ENCODE results near the gene THAP6. TPM values are rescaled to one million over a fixed set of nuclear protein-coding genes. Genes with fewer than 3 reads are reported as not detected.
"Not testable (repeated sequence)": the region's sequence is repeated elsewhere in the genome, so short reads cannot be mapped to it uniquely, and the experiment has no call there.

The THAP6 gene
- total and polyA plus RNA-seq, 5 donors from 2014 or later: 15.7 to 29.1 (median 19.1) TPM

- Histone ChIP-seq H3K4me1 (ENCODE audit: control insufficient read depth, insufficient read depth, low read length, poor library complexity, severe bottlenecking) (peaks cover 70% of the 10 kb centered on the region), H3K9me3 (ENCODE audit: control insufficient read depth in 2 of 2, low read length in 2 of 2) (no peaks in the 10 kb centered on the region), H3K27ac (ENCODE audit: insufficient read depth, low read length, poor library complexity, severe bottlenecking) (peak overlapping the region; percentile 99), H3K4me3 (ENCODE audit: low read depth, low read length) (peak overlapping the region; percentile 100), H3K36me3 (ENCODE audit: control insufficient read depth, insufficient read depth, low read length) (peaks cover 7% of the 10 kb centered on the region), H3K27me3 (ENCODE audit: control insufficient read depth, insufficient read depth, low read length) (no peaks in the 10 kb centered on the region)
- H3K27ac Mint-ChIP-seq: no peak overlapping the region
- H3K4me3 Mint-ChIP-seq: no peak overlapping the region
- no peak for DNase-seq
- H3K27me3 Mint-ChIP-seq: no peaks in the 10 kb centered on the region
- no peaks in the 10 kb centered on the region for H3K9me3 Mint-ChIP-seq
- ATAC-seq (ENCODE audit: low read depth in 2 of 2): no peak
- H3K4me1 Mint-ChIP-seq: peaks cover 33 to 48% (median 40%) of the 10 kb centered on the region in 4 donors
- H3K36me3 Mint-ChIP-seq: peaks cover 9% of the 10 kb centered on the region
Measured at GRCh38 chr4:75511841-75512240, 2.4 kb upstream of the THAP6 start.

GRCh38 chr4:75512386-75513211, 1.7 kb upstream of the THAP6 start:
- Mint-ChIP-seq H3K9me3 (no peaks in the 10 kb centered on the region), H3K36me3 (peaks cover 7% of the 10 kb centered on the region), H3K27me3 (no peaks in the 10 kb centered on the region), H3K4me1 (peaks cover 27 to 52% (median 42%) of the 10 kb centered on the region in 4 donors), H3K4me3 (peak overlapping the region in 1 of 4 donors; percentile 97), H3K27ac (no peak overlapping the region)
- H3K27me3 ChIP-seq (ENCODE audit: control insufficient read depth, insufficient read depth, low read length): no peaks in the 10 kb centered on the region
- peak overlapping the region; percentile 99 for H3K27ac ChIP-seq (ENCODE audit: insufficient read depth, low read length, poor library complexity, severe bottlenecking)
- H3K36me3 ChIP-seq (ENCODE audit: control insufficient read depth, insufficient read depth, low read length): peaks cover 10% of the 10 kb centered on the region
- no peaks in the 10 kb centered on the region for H3K9me3 ChIP-seq (ENCODE audit: control insufficient read depth in 2 of 2, low read length in 2 of 2)
- H3K4me1 ChIP-seq (ENCODE audit: control insufficient read depth, insufficient read depth, low read length, poor library complexity, severe bottlenecking): peaks cover 74% of the 10 kb centered on the region
- ATAC-seq (ENCODE audit: low read depth in 2 of 2): no peak
- peak in 1 of 3 donors; percentile 35 for DNase-seq
- H3K4me3 ChIP-seq (ENCODE audit: low read depth, low read length): peak overlapping the region; percentile 100

- H3K4me3 Mint-ChIP-seq: peak overlapping the region in 1 of 4 donors; percentile 97
- Histone ChIP-seq H3K9me3 (ENCODE audit: control insufficient read depth in 2 of 2, low read length in 2 of 2) (no peaks in the 10 kb centered on the region), H3K4me1 (ENCODE audit: control insufficient read depth, insufficient read depth, low read length, poor library complexity, severe bottlenecking) (peaks cover 74% of the 10 kb centered on the region), H3K27me3 (ENCODE audit: control insufficient read depth, insufficient read depth, low read length) (no peaks in the 10 kb centered on the region), H3K36me3 (ENCODE audit: control insufficient read depth, insufficient read depth, low read length) (peaks cover 14% of the 10 kb centered on the region), H3K27ac (ENCODE audit: insufficient read depth, low read length, poor library complexity, severe bottlenecking) (peak overlapping the region; percentile 99), H3K4me3 (ENCODE audit: low read depth, low read length) (peak overlapping the region; percentile 100)
- DNase-seq: no peak
- peaks cover 30 to 59% (median 47%) of the 10 kb centered on the region in 4 donors for H3K4me1 Mint-ChIP-seq
- peaks cover 10% of the 10 kb centered on the region for H3K36me3 Mint-ChIP-seq
- H3K9me3 Mint-ChIP-seq: no peaks in the 10 kb centered on the region
- H3K27ac Mint-ChIP-seq: peak overlapping the region in 2 of 3 donors; percentile 99 to 100
- ATAC-seq (ENCODE audit: low read depth in 2 of 2): no peak
- no peaks in the 10 kb centered on the region for H3K27me3 Mint-ChIP-seq
Measured at GRCh38 chr4:75513526-75514130, 645 bp upstream of the THAP6 start.

GRCh38 chr4:75514949-75515612, 808 bp downstream of the THAP6 start:
- H3K27ac Mint-ChIP-seq: peak overlapping the region in 2 of 3 donors; percentile 99 to 100

GRCh38 chr4:75516144-75516543, 1.9 kb downstream of the THAP6 start:
- Mint-ChIP-seq H3K4me1 (peaks cover 27 to 61% (median 37%) of the 10 kb centered on the region in 4 donors), H3K27me3 (no peaks in the 10 kb centered on the region), H3K9me3 (no peaks in the 10 kb centered on the region), H3K27ac (peak overlapping the region; percentile 82 to 100 (median 99)), H3K4me3 (peak overlapping the region in 2 of 4 donors; percentile 6 to 97), H3K36me3 (peaks cover 31% of the 10 kb centered on the region)
- H3K9me3 ChIP-seq (ENCODE audit: control insufficient read depth in 2 of 2, low read length in 2 of 2): no peaks in the 10 kb centered on the region
- ATAC-seq (ENCODE audit: low read depth in 2 of 2): no peak
- H3K27me3 ChIP-seq (ENCODE audit: control insufficient read depth, insufficient read depth, low read length): no peaks in the 10 kb centered on the region
- peak overlapping the region; percentile 100 for H3K4me3 ChIP-seq (ENCODE audit: low read depth, low read length)
- peaks cover 51% of the 10 kb centered on the region for H3K4me1 ChIP-seq (ENCODE audit: control insufficient read depth, insufficient read depth, low read length, poor library complexity, severe bottlenecking)
- peak overlapping the region; percentile 99 for H3K27ac ChIP-seq (ENCODE audit: insufficient read depth, low read length, poor library complexity, severe bottlenecking)
- no peak for DNase-seq
- peaks cover 27% of the 10 kb centered on the region for H3K36me3 ChIP-seq (ENCODE audit: control insufficient read depth, insufficient read depth, low read length)

More at GRCh38 chr4:75514949-75515612, 808 bp downstream of the THAP6 start:
- peaks cover 20% of the 10 kb centered on the region for H3K36me3 Mint-ChIP-seq
- no peaks in the 10 kb centered on the region for H3K9me3 Mint-ChIP-seq
- H3K9me3 ChIP-seq (ENCODE audit: control insufficient read depth in 2 of 2, low read length in 2 of 2): no peaks in the 10 kb centered on the region
- peak overlapping the region; percentile 99 for H3K27ac ChIP-seq (ENCODE audit: insufficient read depth, low read length, poor library complexity, severe bottlenecking)
- H3K36me3 ChIP-seq (ENCODE audit: control insufficient read depth, insufficient read depth, low read length): peaks cover 17% of the 10 kb centered on the region
- DNase-seq (peak; percentile 20 to 75 (median 57)), ATAC-seq (ENCODE audit: low read depth in 2 of 2) (no peak)
- H3K27me3 Mint-ChIP-seq: no peaks in the 10 kb centered on the region
- peak overlapping the region in 1 of 4 donors; percentile 97 for H3K4me3 Mint-ChIP-seq
- peaks cover 26 to 56% (median 41%) of the 10 kb centered on the region in 4 donors for H3K4me1 Mint-ChIP-seq
- H3K4me1 ChIP-seq (ENCODE audit: control insufficient read depth, insufficient read depth, low read length, poor library complexity, severe bottlenecking): peaks cover 61% of the 10 kb centered on the region
- H3K4me3 ChIP-seq (ENCODE audit: low read depth, low read length): peak overlapping the region; percentile 100
- no peaks in the 10 kb centered on the region for H3K27me3 ChIP-seq (ENCODE audit: control insufficient read depth, insufficient read depth, low read length)

- not testable (repeated sequence) for H3K9me3 Mint-ChIP-seq; ATAC-seq (ENCODE audit: low read depth in 2 of 2); H3K27me3 Mint-ChIP-seq; H3K9me3 ChIP-seq (ENCODE audit: control insufficient read depth in 2 of 2, low read length in 2 of 2); H3K4me3 ChIP-seq (ENCODE audit: low read depth, low read length); H3K27ac ChIP-seq (ENCODE audit: insufficient read depth, low read length, poor library complexity, severe bottlenecking); H3K27ac Mint-ChIP-seq; H3K27me3 ChIP-seq (ENCODE audit: control insufficient read depth, insufficient read depth, low read length); DNase-seq
- peaks cover 23% of the 10 kb centered on the region for H3K4me1 ChIP-seq (ENCODE audit: control insufficient read depth, insufficient read depth, low read length, poor library complexity, severe bottlenecking)
- peaks cover 24 to 73% (median 41%) of the 10 kb centered on the region in 4 donors for H3K4me1 Mint-ChIP-seq
- peaks cover 59% of the 10 kb centered on the region for H3K36me3 ChIP-seq (ENCODE audit: control insufficient read depth, insufficient read depth, low read length)
- H3K4me3 Mint-ChIP-seq: peak overlapping the region in 2 of 4 donors; percentile 43 to 55
- H3K36me3 Mint-ChIP-seq: peaks cover 50% of the 10 kb centered on the region
Measured at GRCh38 chr4:75519452-75519851, 5.2 kb downstream of the THAP6 start.

- no peak overlapping the region for H3K27ac ChIP-seq (ENCODE audit: insufficient read depth, low read length, poor library complexity, severe bottlenecking)
- H3K4me1 ChIP-seq (ENCODE audit: control insufficient read depth, insufficient read depth, low read length, poor library complexity, severe bottlenecking): no peaks in the 10 kb centered on the region
- no peaks in the 10 kb centered on the region for H3K9me3 ChIP-seq (ENCODE audit: control insufficient read depth in 2 of 2, low read length in 2 of 2)
- Mint-ChIP-seq H3K27ac (no peak overlapping the region), H3K4me1 (peaks cover 11 to 40% (median 20%) of the 10 kb centered on the region in 4 donors), H3K4me3 (no peak overlapping the region), H3K36me3 (peaks cover 64% of the 10 kb centered on the region), H3K9me3 (peaks cover 0 to 1% (median 0%) of the 10 kb centered on the region in 7 donors), H3K27me3 (no peaks in the 10 kb centered on the region)
- DNase-seq: no peak
- ATAC-seq (ENCODE audit: low read depth in 2 of 2): no peak
- H3K36me3 ChIP-seq (ENCODE audit: control insufficient read depth, insufficient read depth, low read length): peaks cover 94% of the 10 kb centered on the region
- no peak overlapping the region for H3K4me3 ChIP-seq (ENCODE audit: low read depth, low read length)
- no peaks in the 10 kb centered on the region for H3K27me3 ChIP-seq (ENCODE audit: control insufficient read depth, insufficient read depth, low read length)
Measured at GRCh38 chr4:75525086-75525485, 10.8 kb downstream of the THAP6 start.
